Measurements from ENCODE around the gene VPS13D. TPM values are rescaled to one million over a fixed set of nuclear protein-coding genes. Genes with fewer than 3 reads are reported as not detected.

The VPS13D gene
- total RNA-seq, 2 donors from 2014 or later: 43.1 to 50.6 TPM

DNA sequence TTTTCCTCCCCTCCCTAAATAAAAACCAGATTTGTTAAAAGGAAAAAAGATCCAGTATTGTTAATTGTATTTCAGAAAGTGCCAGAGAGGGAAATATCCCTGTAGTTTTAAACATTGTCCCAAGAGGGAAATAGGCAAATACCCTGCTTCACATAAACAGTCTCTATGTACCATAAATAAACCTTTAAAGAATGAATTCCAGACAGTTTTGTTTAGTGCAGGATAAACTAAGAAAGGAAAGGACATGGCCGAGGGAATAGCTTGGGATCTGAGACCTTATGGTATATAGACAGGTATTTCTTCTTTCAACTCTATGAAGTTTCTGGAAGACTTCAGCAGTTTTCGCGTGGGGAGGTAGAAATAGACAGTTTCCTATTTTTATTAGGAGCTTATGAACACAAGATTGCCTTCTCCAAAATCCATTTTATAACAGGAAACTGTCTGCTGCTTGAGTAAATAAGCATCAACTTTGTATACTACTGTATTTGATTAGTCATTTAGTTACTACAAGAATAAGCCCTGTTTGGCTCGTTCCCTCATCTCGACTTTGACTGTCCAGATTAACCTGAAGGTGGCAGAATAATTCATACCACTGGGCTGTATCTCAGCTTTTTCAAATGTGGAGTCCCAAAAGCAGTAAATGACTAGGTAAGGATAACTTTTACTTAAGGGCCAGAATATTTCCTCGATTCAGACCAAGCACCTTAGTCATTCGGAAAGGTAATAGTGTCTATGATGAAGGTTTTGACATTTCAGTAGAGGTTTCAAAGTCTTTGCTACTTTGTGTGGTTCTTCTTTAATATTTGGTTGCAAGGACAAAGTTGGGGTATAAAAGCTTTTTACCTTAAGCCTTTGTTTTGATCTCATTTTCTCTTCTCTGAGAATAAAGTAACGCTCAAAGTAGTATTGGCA is 177.5 kb downstream of the VPS13D start:
- intact Hi-C loops (cut with DNase I): loop anchor here (2.0 to 10.0 kb wide), 3 partner anchors 137 to 211 kb away; partner anchors contain the start of gene DHRS3 (in 2 of the 2)

DNA sequence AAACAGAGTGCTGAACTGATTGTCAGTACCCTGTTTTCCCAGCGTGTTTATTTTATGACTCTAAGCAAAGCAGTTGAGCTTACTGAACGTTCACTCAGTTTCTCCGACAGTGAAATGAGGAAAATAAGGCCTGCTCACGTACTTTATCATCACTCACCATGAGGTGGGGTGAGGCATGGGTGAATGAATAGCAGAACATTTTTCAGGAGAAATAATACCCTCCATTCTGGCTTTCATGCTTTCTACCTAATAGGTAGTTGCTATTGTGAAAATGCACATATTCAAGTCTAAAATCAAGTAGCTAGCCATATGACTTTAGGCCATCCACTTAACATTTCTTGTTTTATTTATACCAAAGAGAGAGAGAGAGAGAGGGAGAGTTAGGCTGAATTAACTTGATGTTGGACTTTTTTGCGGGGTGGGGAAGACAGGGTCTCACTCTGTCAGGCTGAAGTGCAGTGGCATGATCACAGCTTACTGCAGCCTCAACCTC is 178.2 kb downstream of the VPS13D start:
- no peak for ATAC-seq
- no peak for DNase-seq
- intact Hi-C loops (cut with DNase I): loop anchor here (2.0 to 10.0 kb wide), 3 partner anchors 137 to 211 kb away; partner anchors contain the start of gene DHRS3 (in 2 of the 2)

More for the DNA sequence above, 177.5 kb downstream of the VPS13D start:
- ATAC-seq (peak; percentile 38 to 80), DNase-seq (no peak)

- DNase-seq: no peak
- no peak for ATAC-seq
- intact Hi-C loops (cut with DNase I): loop anchor here (5.0 to 10.0 kb wide), 2 partner anchors 136 to 209 kb away; partner anchors contain the start of gene DHRS3 (in 1 of the 2)
Measured at GRCh38 chr1:12408662-12409061, 178.8 kb downstream of the VPS13D start.

DNA sequence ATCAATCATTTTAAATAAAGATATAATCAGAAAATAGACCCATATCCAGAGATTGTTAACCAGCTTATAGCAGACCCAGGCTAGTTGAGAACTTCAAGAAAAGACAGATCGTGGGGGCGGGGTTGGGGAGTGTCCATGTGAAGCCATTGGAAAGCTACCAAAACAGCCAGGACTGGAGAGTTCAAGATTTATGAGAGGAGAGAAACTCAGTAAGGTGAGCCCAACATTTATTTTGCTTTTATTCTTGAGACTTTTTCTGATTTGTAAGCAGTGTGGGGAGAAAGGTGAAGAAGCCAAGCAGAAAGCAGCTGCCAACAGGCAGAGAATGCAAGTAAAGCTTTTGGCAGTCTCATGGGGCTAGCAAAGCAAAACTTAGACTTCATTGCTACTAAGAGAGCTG is 179.9 kb downstream of the VPS13D start:
- DNase-seq: no peak
- intact Hi-C loops (cut with DNase I): loop anchor here (5.0 to 10.0 kb wide), 2 partner anchors 135 to 208 kb away; partner anchors contain the start of gene DHRS3 (in 1 of the 2)
- ATAC-seq: no peak

- DNase-seq (no peak), ATAC-seq (no peak)
- intact Hi-C loops (cut with DNase I): no loop called here
Measured at GRCh38 chr1:12410351-12410750, 180.5 kb downstream of the VPS13D start.

DNA sequence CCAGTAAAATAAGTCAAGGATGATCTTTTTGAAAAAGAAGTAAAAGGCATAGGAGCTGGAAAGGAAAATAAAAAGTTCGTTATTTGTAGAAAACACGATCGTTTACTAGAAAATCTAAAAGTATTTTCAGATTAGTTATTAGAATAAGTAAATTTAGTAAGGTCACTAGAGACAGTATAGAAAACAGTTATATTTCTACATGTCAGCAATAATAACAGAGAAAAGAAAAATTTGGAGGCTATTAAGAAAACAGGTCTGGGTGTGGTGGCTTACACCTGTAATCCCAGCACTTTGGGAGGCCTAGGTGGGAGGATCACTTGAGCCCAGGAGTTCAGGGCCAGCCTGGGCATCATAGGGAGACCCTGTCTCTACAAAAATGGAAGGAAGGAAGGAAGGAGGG is 181.3 kb downstream of the VPS13D start:
- ATAC-seq (no peak), DNase-seq (no peak)
- intact Hi-C loops (cut with DNase I): no loop called here

DNA sequence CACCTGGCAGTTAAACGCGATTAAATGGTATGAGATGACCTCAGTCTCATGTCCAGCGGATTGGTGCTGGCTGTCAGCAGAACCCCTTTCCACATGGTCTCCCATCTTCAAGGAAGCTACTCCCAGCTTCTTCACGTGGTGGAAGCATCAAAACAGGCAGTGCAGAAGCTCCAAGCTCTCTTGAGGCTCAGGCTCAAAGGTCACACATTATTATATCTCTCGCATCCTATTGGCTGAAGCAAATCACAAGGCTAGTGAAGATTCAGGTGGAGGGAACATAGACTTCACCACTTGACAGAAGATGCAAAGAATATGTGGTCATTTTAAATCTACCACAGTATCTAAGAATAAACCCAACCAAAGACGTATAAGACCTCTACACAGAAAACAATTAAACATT is 181.9 kb downstream of the VPS13D start:
- intact Hi-C loops (cut with DNase I): no loop called here
- ATAC-seq (no peak), DNase-seq (no peak)

GRCh38 chr1:12412439-12412838 is 182.6 kb downstream of the VPS13D start:
- intact Hi-C loops (cut with DNase I): no loop called here
- ATAC-seq (no peak), DNase-seq (no peak)

GRCh38 chr1:12413664-12414410 is 184.0 kb downstream of the VPS13D start:
- DNase-seq (no peak), ATAC-seq (no peak)
- intact Hi-C loops (cut with DNase I): no loop called here

DNA sequence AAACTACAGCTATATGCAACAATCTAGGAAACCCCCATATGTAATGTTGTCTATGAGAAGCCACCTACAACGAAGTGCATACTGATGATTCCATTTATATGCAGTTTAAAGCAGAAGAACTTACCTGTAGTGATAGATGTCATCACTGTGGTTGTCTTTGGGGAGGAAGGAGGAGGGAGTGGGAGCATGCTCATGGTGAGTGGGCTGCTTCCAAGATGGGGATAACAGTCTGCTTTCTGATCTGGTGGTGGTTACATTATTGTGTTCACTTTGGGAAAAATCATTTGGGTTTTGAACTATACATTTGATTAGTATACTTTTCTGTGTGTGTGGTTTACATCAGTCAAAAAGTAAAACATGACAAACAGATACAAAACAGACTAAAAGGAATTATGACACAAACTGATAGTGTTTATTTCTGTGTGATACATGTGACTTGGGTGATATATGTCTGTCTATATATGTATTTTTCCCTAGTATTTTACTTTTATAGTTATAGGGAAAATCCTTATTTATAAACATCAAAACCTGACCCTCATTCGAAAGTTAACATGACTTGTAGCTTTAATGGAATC is 184.7 kb downstream of the VPS13D start:
- ATAC-seq (no peak), DNase-seq (no peak)
- intact Hi-C loops (cut with DNase I): no loop called here

DNA sequence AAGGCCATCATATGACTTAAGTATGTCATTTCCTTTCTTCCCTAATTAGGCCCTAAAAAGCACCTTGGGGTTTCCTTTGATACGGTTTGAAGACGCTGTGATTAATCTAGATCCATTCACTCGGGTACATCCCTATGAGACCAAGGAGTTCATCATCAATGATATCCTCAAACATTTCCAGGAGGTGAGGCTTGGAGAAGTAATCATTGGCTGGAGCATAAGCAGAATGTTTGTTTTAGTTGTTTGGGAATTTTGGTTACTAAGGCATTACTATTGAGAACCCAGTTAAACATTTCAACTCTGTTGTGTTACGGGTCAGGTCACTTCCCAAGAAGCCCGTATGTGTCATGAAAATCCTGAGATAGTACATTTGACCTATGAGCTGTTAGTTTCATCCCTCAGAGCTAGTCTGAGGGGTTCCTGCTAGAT is 185.2 kb downstream of the VPS13D start:
- no peak for ATAC-seq
- DNase-seq: no peak
- intact Hi-C loops (cut with DNase I): no loop called here

GRCh38 chr1:12416101-12416500 is 186.3 kb downstream of the VPS13D start:
- DNase-seq: no peak
- no peak for ATAC-seq
- intact Hi-C loops (cut with DNase I): no loop called here

GRCh38 chr1:12416744-12417143 is 186.9 kb downstream of the VPS13D start:
- ATAC-seq (no peak), DNase-seq (no peak)
- intact Hi-C loops (cut with DNase I): no loop called here

- DNase-seq (no peak), ATAC-seq (no peak)
- intact Hi-C loops (cut with DNase I): no loop called here
Measured at GRCh38 chr1:12417389-12417788, 187.6 kb downstream of the VPS13D start.

DNA sequence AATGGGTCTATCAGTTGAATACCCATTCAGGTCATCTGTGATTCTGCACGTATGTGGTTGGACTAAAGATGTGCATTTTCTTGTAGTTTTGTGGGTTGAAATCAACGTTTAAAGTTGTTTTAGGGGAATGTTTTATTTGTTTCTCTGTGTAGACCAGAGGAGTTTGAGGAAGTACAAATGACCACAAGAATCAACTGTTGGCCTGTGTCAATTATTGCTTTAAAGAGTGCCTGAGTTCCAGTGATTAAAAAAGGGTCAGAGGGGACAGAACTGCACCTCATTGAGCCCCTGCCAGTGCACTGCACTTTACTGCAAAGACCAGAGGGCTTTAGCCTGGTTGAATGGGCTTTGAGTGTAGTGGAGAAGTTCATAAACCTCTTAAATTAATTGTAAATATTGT is 190.3 kb downstream of the VPS13D start:
- intact Hi-C loops (cut with DNase I): no loop called here
- DNase-seq (no peak), ATAC-seq (no peak)

DNA sequence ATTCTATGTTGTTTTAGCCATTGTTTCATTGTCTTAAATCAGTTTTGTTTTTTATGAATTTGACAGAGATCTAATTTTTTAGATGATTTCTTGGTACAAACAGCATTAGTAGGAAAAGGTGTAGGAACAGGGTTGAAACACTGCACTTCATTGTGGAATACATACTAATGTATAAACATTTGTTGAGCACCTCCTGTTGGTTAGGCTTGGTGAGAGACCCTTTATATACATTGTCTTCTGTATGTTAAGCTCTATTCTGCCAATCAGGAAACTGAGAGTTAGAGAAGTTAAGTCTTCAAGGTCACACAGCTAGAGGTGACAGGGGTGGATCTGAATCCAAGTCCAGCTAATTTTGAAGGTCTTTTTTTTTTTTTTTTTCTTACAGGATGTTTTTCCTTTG is 192.7 kb downstream of the VPS13D start:
- DNase-seq (no peak), ATAC-seq (no peak)
- intact Hi-C loops (cut with DNase I): no loop called here

GRCh38 chr1:12424087-12424529 is 194.3 kb downstream of the VPS13D start:
- intact Hi-C loops (cut with DNase I): no loop called here
- peak; percentile 27 to 46 for ATAC-seq
- DNase-seq: no peak

DNA sequence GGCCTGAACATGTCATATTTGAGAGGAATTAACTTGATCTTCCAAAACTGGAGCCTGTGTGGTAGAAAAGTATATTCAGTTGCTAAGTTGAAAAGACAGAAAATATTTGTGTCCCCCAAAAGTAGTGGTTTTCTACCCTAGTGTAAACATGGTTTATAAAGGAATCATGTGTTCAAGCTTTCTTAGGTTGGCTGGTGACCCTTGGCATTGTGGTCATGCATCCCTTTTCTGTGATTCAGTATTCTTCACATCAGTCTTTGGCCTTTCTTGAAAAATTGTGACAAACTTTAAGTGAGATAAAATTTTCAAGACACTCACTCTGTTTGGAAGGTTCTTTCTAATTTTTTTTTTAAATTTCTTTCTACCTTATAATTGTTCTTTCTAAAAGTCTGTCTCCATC is 195.0 kb downstream of the VPS13D start:
- ATAC-seq (no peak), DNase-seq (no peak)
- intact Hi-C loops (cut with DNase I): no loop called here

- DNase-seq (no peak), ATAC-seq (no peak)
- intact Hi-C loops (cut with DNase I): no loop called here
Measured at GRCh38 chr1:12426030-12426429, 196.2 kb downstream of the VPS13D start.

All from left cardiac atrium (tissue), 4 donors.